HG02885 (cell line): ENCODE measurements around the gene NCEH1.
"Not testable (repeated sequence)": the region's sequence is repeated elsewhere in the genome, so short reads cannot be mapped to it uniquely, and the experiment has no call there.

ENCODE experiments used
- ATAC-seq: cut with Tn5 transposase; IDR thresholded peaks from one replicate; pipeline ENCODE4 v1.9.1; 2021; ENCODE audit warnings: mild to moderate bottlenecking; ENCODE audit not compliant: unreplicated experiment, poor library complexity

The NCEH1 gene

GRCh38 chr3:172710664-172711453, at the start of gene NCEH1:
Gene NCEH1, minus strand, starts transcription at chr3:172711067. Its CDS starts 83 bp downstream, at chr3:172710984.
- ATAC-seq, result peak; percentile 99

GRCh38 chr3:172760416-172760815, 49.5 kb upstream of the NCEH1 start:
- ATAC-seq, result not testable (repeated sequence)

GRCh38 chr3:172753125-172753524, 42.3 kb upstream of the NCEH1 start:
- no peak for ATAC-seq

- ATAC-seq, result no peak
These were observed 41.8 kb upstream of the NCEH1 start for GRCh38 chr3:172752651-172753050.

GRCh38 chr3:172751175-172751704, 40.4 kb upstream of the NCEH1 start:
- ATAC-seq, result no peak

- ATAC-seq, result peak; percentile 97
These were observed 39.7 kb upstream of the NCEH1 start, which contains the start of gene ECT2 for GRCh38 chr3:172750368-172751174. Gene ECT2, plus strand, starts transcription at chr3:172750726. Its CDS starts 3,805 bp downstream, at chr3:172754531.

GRCh38 chr3:172750069-172750367, 39.2 kb upstream of the NCEH1 start:
- no peak for ATAC-seq

- no peak for ATAC-seq
These were observed 38.5 kb upstream of the NCEH1 start for GRCh38 chr3:172749230-172749965.

- no peak for ATAC-seq
These were observed 35.6 kb upstream of the NCEH1 start for GRCh38 chr3:172746475-172746874.

GRCh38 chr3:172739462-172739861, 28.6 kb upstream of the NCEH1 start:
- no peak for ATAC-seq

GRCh38 chr3:172735014-172735413, 24.1 kb upstream of the NCEH1 start:
- ATAC-seq, result no peak

GRCh38 chr3:172726380-172726779, 15.5 kb upstream of the NCEH1 start:
- ATAC-seq, result no peak

GRCh38 chr3:172722536-172723040, 11.7 kb upstream of the NCEH1 start:
- ATAC-seq, result not testable (repeated sequence)

- ATAC-seq, result peak; percentile 74
These were observed 6.7 kb upstream of the NCEH1 start for GRCh38 chr3:172717493-172718088.

- ATAC-seq, result no peak
These were observed 5.6 kb upstream of the NCEH1 start for GRCh38 chr3:172716476-172716875.

GRCh38 chr3:172713316-172713715, 2.4 kb upstream of the NCEH1 start:
- no peak for ATAC-seq

GRCh38 chr3:172711454-172711795, 558 bp upstream of the NCEH1 start:
- no peak for ATAC-seq

GRCh38 chr3:172709774-172710663, 848 bp downstream of the NCEH1 start:
- ATAC-seq, result peak; percentile 9
